GM04503 (cell line): ENCODE results near the gene FAM50A.
"Not testable (repeated sequence)": the region's sequence is repeated elsewhere in the genome, so short reads cannot be mapped to it uniquely, and the experiment has no call there.

Experiments
- DNase-seq: peaks from one replicate; pipeline ENCODE4 v3.0.0-alpha.2; 2012; ENCODE audit warnings: low read depth

The FAM50A gene

GRCh38 chrX:154484255-154485149 lies 40.6 kb downstream of the FAM50A start:
- DNase-seq = no peak

DNA sequence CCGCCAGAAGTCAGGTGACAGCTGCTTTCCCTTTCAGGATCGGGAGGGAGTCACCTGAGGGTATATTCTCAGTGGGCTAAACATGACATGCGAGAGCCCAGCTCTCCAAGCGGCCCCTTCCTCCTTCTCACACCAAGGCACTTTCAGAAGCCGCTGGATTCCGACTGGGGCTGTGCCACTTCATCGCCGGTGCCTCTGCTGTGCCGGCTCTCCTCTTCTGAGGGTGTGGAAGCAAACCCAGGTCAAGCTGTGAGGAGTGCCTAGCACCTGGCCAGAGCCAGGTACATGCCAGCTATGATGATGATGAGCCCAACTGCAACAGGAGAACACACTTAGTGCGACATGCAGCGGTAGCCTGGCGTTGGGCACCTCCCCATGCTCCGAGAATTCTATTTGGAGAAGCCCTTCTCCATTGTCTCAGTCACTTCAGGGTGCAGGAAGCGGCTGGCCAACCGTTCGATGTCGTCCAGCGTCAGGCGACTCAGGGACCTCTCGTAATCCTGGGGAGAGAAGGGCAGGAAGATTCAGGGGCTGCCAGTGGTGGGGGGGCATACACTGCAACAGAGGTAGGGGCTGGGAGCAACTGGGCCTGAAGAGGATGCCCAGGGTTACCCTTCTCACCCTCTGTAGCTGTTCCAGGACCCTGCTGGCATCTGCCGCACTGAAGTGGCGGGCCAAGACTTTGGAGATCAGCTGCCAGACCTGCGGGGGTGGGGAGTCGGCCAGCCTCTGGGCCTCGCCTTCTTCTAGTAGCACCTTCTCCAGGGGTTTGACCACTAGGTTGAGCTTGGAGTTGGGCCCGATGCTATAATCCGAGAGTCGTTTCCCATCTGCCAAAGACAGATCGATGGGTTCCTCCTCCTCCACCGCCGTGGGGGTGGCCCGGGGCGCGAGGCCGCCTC lies 41.5 kb downstream of the FAM50A start:
- DNase-seq = no peak

- DNase-seq = no peak
Measured at GRCh38 chrX:154486052-154486395, 42.1 kb downstream of the FAM50A start.

- no peak for DNase-seq
Measured at GRCh38 chrX:154486396-154487207, 42.7 kb downstream of the FAM50A start, which contains the start of gene UBL4A. TSS of gene UBL4A (minus strand) at chrX:154486615. CDS start at chrX:154486584, 31 bp downstream.

- DNase-seq = no peak
Measured at GRCh38 chrX:154487518-154488290, 43.8 kb downstream of the FAM50A start.

GRCh38 chrX:154488336-154489075 lies 44.6 kb downstream of the FAM50A start:
- DNase-seq = no peak

DNA sequence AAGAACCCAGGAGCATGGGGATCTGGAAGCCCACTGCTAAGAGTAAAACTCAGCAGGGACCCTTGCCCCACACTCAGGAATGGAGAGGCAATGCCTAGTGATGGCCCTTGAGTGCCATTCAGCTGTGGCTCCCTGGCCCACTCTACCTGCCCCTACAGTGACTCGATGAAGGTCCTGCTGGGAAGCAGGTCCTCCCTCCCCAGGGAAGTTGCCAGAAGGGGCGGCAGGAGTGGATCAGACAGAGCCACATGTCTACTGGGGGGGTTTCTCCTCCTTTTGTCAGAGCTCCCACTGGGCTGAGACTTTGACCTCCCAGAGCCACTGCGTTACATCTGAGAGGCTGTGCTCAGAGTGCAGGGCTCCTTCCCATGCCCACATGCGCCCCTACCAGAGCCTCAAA lies 45.2 kb downstream of the FAM50A start:
- DNase-seq = no peak

- DNase-seq = no peak
Measured at GRCh38 chrX:154490021-154490413, 46.1 kb downstream of the FAM50A start.

GRCh38 chrX:154490414-154491083 lies 46.6 kb downstream of the FAM50A start, which contains the start of gene SLC10A3:
TSS of gene SLC10A3 (minus strand) at chrX:154490629. CDS start at chrX:154488940, 1,689 bp downstream.
- DNase-seq = peak; percentile 53

DNA sequence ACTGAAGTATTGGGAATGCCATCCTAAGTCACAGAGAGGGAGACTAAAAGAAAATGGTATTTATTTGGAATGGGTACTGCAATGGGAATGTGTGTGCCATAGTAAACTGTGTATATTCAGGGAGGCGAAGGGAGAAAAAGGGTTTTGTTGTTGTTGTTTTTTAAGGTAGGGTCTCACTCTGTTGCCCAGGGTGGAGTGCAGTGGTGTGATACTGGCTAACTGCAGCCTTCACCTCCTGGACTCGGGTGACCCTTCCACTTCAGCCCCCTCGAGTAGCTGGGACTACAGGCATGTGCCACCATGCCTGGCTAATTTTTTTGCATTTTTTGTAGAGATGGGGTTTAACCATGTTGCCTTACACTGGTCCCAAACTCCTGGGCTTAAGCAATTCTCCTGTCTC lies 50.8 kb downstream of the FAM50A start:
- DNase-seq = no peak

- DNase-seq = no peak
Measured at GRCh38 chrX:154495472-154495922, 51.6 kb downstream of the FAM50A start.

GRCh38 chrX:154496591-154497137 lies 52.7 kb downstream of the FAM50A start:
- DNase-seq = not testable (repeated sequence)
